SK-N-SH treated with all-trans-retinoic acid at 6 μM for 48 hours (cell line): Measurements from ENCODE around the gene CHRNA1.

Experiments used
- CSDC2 ChIP-seq: fragments of 250-450 bp; sonication (Bioruptor Pico); IDR thresholded peaks from 2 replicates; pipeline ENCODE4 v1.5.0; 2020; ENCODE audit warnings: mild to moderate bottlenecking, moderate library complexity
- PATZ1 ChIP-seq: fragments of 250-450 bp; sonication (Bioruptor Pico); IDR thresholded peaks from 2 replicates; pipeline ENCODE4 v1.8.0; 2020; ENCODE audit warnings: mild to moderate bottlenecking, moderate library complexity, borderline replicate concordance
- ZC3H10 ChIP-seq: fragments of 250-450 bp; sonication (Bioruptor Pico); IDR thresholded peaks from 2 replicates; pipeline ENCODE4 v1.5.1; 2021; ENCODE audit warnings: mild to moderate bottlenecking, moderate library complexity

- TF ChIP-seq CSDC2 = no peak
- TF ChIP-seq PATZ1 = no peak
- no peak for TF ChIP-seq ZC3H10 (CRISPR knock-in tag)
Observed at GRCh38 chr2:174717273-174717672, 47.0 kb downstream of the CHRNA1 start.
